CD8-positive, alpha-beta memory T cell (primary cell): Measurements from ENCODE around the gene C1orf35. TPM values are rescaled to one million over a fixed set of nuclear protein-coding genes. Genes with fewer than 3 reads are reported as not detected.
A peak's percentile ranks its signal among the peaks of the same experiment; 100 is the strongest.

ENCODE experiments used
- CTCF ChIA-PET: fragments of 350-600 bp; sonication (Branson Sonifier 250); formaldehyde crosslinking; loops from one replicate; lab custom pipeline; 2021; ENCODE audit warnings: antibody characterized with exemption; lab: Charles Lee
- POLR2A ChIA-PET: fragments of 350-600 bp; sonication (Branson Sonifier 250); formaldehyde crosslinking; loops from one replicate; lab custom pipeline; 2021; ENCODE audit warnings: antibody characterized with exemption; lab: Charles Lee
- DNase-seq, 5 donors: peaks; one replicate each; pipeline versions ENCODE4 v3.0.0 to v3.0.0-alpha.2; 2020 to 2022; ENCODE audit warnings: mixed read lengths in 1 of 5
- H3K27ac ChIP-seq: one replicate; pipeline ENCODE4 v1.7.0; 2013; ENCODE audit warnings: low read depth, mild to moderate bottlenecking, low read length, moderate library complexity
- H3K27me3 ChIP-seq: 2 replicates; pipeline ENCODE4 v1.7.0; 2013; ENCODE audit warnings: low read length, mild to moderate bottlenecking; ENCODE audit not compliant: insufficient read depth, poor library complexity, severe bottlenecking
- H3K36me3 ChIP-seq: 2 replicates; pipeline ENCODE4 v1.7.0; 2013; ENCODE audit warnings: mild to moderate bottlenecking, low read length, moderate library complexity; ENCODE audit not compliant: insufficient read depth
- H3K4me1 ChIP-seq: 2 replicates; pipeline ENCODE4 v1.7.0; 2013; ENCODE audit warnings: mild to moderate bottlenecking, low read length, moderate library complexity; ENCODE audit not compliant: insufficient read depth
- H3K4me3 ChIP-seq: 2 replicates; pipeline ENCODE4 v1.7.0; 2013; ENCODE audit warnings: mild to moderate bottlenecking, low read length
- H3K9me3 ChIP-seq: 2 replicates; pipeline ENCODE4 v1.7.0; 2013; ENCODE audit warnings: mild to moderate bottlenecking, low read length
- H3K27ac Mint-ChIP-seq, 8 donors: one replicate each; pipeline ENCODE4 v1.8.0; 2020 to 2021; ENCODE audit warnings: mixed read lengths in 8 of 8, mild to moderate bottlenecking in 6 of 8, inconsistent platforms in 3 of 8, moderate library complexity in 3 of 8
- H3K27me3 Mint-ChIP-seq, 2 donors: one replicate each; pipeline ENCODE4 v1.8.0; 2020 to 2021; ENCODE audit warnings: mixed read lengths in 2 of 2, mild to moderate bottlenecking in 1 of 2, moderate library complexity in 1 of 2
- H3K36me3 Mint-ChIP-seq, 3 donors: one replicate each; pipeline ENCODE4 v1.8.0; 2020 to 2021; ENCODE audit warnings: mixed read lengths in 3 of 3, inconsistent platforms in 1 of 3, mild to moderate bottlenecking in 1 of 3
- H3K4me1 Mint-ChIP-seq, 3 donors: one replicate each; pipeline ENCODE4 v1.8.0; 2020 to 2021; ENCODE audit warnings: mixed read lengths in 3 of 3, inconsistent platforms in 1 of 3, mild to moderate bottlenecking in 1 of 3
- H3K4me3 Mint-ChIP-seq, 7 donors: one replicate each; pipeline ENCODE4 v1.8.0; 2020 to 2021; ENCODE audit warnings: mixed read lengths in 7 of 7, mild to moderate bottlenecking in 6 of 7, moderate library complexity in 4 of 7, inconsistent platforms in 2 of 7
- H3K9me3 Mint-ChIP-seq, 5 donors: one replicate each; pipeline ENCODE4 v1.8.0; 2020 to 2022; ENCODE audit warnings: mixed read lengths in 5 of 5, mild to moderate bottlenecking in 3 of 5, moderate library complexity in 2 of 5, inconsistent platforms in 1 of 5
- polyA plus RNA-seq: library from polyadenylated mRNA; unstranded; fragments of 300-500 nt; fragmentation: Illumina TruSeq; gene quantifications from one replicate; pipeline ENCODE4 v1.2.3, GENCODE V29; 2021
- total RNA-seq, 2 experiments: library from RNA; stranded (reverse); gene quantifications; one replicate each; pipeline ENCODE4 v1.2.3, GENCODE V29; 2021

The C1orf35 gene
- total and polyA plus RNA-seq, 3 experiments from 2014 or later, result 21.4 to 29.2 (median 28.7) TPM

DNA sequence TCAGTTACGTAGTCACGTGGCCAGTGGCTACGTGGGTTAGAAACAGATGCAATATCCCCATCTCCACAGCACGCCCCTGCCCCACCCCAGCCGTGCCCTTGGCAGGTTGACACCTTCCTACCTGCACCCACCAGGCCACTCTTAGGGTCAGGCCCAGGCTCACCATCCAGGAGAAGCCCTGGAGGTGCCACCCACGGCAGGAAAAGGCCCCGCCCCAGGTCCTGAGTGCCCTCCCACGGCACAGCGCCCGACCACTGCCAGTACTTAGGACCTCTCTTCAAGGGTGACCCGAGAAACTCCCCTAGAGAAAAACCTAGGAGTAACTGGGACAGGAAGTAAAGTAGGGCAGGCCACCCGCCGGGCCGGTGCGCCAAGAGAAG is 1.5 kb downstream of the C1orf35 start:
- Mint-ChIP-seq H3K9me3 (no peaks in the 10 kb centered on the region), H3K4me1 (peaks cover 19 to 50% (median 22%) of the 10 kb centered on the region in 3 donors), H3K4me3 (peak overlapping the region; percentile 79 to 97 (median 84)), H3K36me3 (peaks cover 4 to 59% (median 4%) of the 10 kb centered on the region in 3 donors), H3K27ac (peak overlapping the region; percentile 88 to 99 (median 96)), H3K27me3 (peaks cover 0 to 2% of the 10 kb centered on the region in 2 donors)
- ChIA-PET POLR2A (interaction anchor here (0.5 to 2.7 kb wide), 4 partner anchors 12 to 1117 kb away, joined by 3 to 11 read pairs (median 3); partner anchors contain the start of gene ARF1), CTCF (interaction anchor here (0.7 to 1.2 kb wide), 3 partner anchors 17 to 65 kb away, joined by 3 to 5 read pairs (median 4); partner anchors contain the start of gene ARF1)
- H3K9me3 ChIP-seq, result no peaks in the 10 kb centered on the region
- peaks cover 18% of the 10 kb centered on the region for H3K4me1 ChIP-seq
- peaks cover 25% of the 10 kb centered on the region for H3K36me3 ChIP-seq
- H3K27me3 ChIP-seq, result no peaks in the 10 kb centered on the region
- H3K4me3 ChIP-seq, result peak overlapping the region; percentile 43
- DNase-seq, result peak in 2 of 5 donors; percentile 50 to 58
- H3K27ac ChIP-seq, result peak overlapping the region; percentile 85

DNA sequence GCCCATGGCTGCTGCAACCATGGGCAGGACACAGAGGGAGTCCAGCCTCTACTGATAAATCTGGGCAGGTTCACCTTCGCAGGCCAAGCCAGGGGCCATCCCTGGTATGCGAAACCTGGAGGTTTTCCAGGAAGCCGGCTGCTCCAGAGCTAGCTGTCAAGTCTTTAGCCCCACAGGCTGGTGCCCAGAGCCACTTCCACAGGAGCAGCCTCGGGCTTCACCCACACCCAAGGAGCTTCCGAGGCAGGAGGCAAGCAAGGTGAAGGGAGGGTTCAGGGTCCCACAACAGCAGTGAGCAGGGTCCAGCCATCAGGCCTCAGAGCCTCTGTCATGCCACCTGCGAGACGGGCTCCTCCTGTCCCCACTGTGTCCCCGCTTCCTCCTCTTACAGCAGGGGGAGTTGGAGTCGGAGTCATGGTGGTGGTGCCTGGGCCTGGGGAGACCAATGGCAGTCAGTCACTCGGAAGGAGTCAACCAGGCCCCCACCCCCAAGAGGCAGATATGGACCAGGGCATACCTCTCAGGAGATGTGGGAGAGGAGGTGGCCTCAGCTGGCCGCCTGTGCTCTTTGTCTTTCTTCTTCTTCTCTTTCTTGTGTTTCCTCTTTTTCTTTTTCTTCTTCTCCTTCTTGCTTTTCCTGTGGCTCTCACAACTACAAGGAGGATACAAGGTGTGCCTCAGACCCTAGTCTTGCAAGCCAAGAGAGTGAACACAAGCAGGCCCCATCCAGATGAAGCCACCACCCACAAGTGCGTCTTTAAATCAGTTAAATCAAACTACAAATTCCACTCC is 2.1 kb downstream of the C1orf35 start:
- peaks cover 0 to 2% of the 10 kb centered on the region in 2 donors for H3K27me3 Mint-ChIP-seq
- ChIA-PET CTCF (interaction anchor here (0.7 to 1.2 kb wide), 2 partner anchors 19 to 66 kb away, joined by 3 to 4 read pairs; partner anchors contain the start of gene ARF1), POLR2A (interaction anchor here (1.2 to 2.7 kb wide), 2 partner anchors 11 to 18 kb away, joined by 3 to 11 read pairs; partner anchors contain the start of gene ARF1)
- Histone ChIP-seq H3K4me3 (no peak overlapping the region), H3K27ac (peak overlapping the region; percentile 85), H3K4me1 (peaks cover 24% of the 10 kb centered on the region), H3K36me3 (peaks cover 20% of the 10 kb centered on the region), H3K27me3 (no peaks in the 10 kb centered on the region), H3K9me3 (no peaks in the 10 kb centered on the region)
- peak overlapping the region; percentile 79 to 97 (median 84) for H3K4me3 Mint-ChIP-seq
- peaks cover 21 to 56% (median 25%) of the 10 kb centered on the region in 3 donors for H3K4me1 Mint-ChIP-seq
- H3K9me3 Mint-ChIP-seq, result no peaks in the 10 kb centered on the region
- peaks cover 4 to 57% (median 4%) of the 10 kb centered on the region in 3 donors for H3K36me3 Mint-ChIP-seq
- H3K27ac Mint-ChIP-seq, result peak overlapping the region; percentile 88 to 99 (median 96)
- no peak for DNase-seq

DNA sequence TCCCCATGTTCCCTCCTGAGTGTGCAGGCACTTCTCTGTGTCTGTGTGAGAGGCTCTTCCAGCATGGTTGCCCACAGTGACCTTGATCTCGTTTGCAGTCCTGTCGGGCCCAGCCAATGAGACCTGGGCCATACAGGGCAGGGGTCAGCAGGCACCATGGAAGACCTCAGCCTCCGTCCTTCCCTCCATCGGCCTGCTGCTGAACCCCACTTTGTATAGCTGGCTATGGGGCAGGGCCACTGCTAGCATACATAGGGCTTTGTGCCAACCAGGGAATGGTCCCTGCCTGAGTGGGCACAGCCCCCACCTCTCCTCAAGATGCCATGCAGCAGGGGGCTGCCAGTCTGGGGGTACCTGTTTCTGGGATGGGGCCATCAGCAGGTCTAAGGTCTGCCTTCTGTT is 3.8 kb downstream of the C1orf35 start:
- H3K4me1 ChIP-seq, result peaks cover 32% of the 10 kb centered on the region
- peaks cover 4% of the 10 kb centered on the region for H3K9me3 ChIP-seq
- ChIA-PET POLR2A (no interaction called here), CTCF (interaction anchor here (1.0 kb wide), 1 partner anchor 15 kb away, joined by 4 read pairs; no protein-coding TSS in a partner anchor)
- H3K27ac ChIP-seq, result no peak overlapping the region
- no peaks in the 10 kb centered on the region for H3K27me3 ChIP-seq
- Mint-ChIP-seq H3K9me3 (peaks cover 0 to 9% (median 6%) of the 10 kb centered on the region in 5 donors), H3K27ac (peak overlapping the region in 4 of 8 donors; percentile 13 to 96 (median 68)), H3K36me3 (peaks cover 12 to 68% (median 13%) of the 10 kb centered on the region in 3 donors), H3K27me3 (peaks cover 0 to 2% of the 10 kb centered on the region in 2 donors), H3K4me3 (peak overlapping the region in 3 of 7 donors; percentile 18 to 56 (median 34)), H3K4me1 (peaks cover 32 to 69% (median 38%) of the 10 kb centered on the region in 3 donors)
- H3K36me3 ChIP-seq, result peaks cover 20% of the 10 kb centered on the region
- DNase-seq, result no peak
- H3K4me3 ChIP-seq, result no peak overlapping the region

DNA sequence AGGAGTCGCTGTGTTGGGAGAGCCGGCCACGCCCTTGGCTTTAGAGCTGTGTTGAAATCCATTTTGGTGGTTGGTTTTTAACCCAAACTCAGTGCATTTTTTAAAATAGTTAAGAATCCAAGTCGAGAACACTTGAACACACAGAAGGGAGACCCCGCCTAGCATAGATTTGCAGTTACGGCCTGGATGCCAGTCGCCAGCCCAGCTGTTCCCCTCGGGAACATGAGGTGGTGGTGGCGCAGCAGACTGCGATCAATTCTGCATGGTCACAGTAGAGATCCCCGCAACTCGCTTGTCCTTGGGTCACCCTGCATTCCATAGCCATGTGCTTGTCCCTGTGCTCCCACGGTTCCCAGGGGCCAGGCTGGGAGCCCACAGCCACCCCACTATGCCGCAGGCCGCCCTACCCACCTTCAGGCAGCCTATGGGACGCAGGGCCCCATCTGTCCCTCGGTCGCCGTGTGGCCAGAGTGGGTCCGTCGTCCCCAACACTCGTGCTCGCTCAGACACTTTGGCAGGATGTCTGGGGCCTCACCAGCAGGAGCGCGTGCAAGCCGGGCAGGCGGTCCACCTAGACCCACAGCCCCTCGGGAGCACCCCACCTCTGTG is 4.7 kb downstream of the C1orf35 start:
- peaks cover 20% of the 10 kb centered on the region for H3K36me3 ChIP-seq
- DNase-seq, result no peak
- H3K27ac Mint-ChIP-seq, result peak overlapping the region in 5 of 8 donors; percentile 54 to 91 (median 74)

DNA sequence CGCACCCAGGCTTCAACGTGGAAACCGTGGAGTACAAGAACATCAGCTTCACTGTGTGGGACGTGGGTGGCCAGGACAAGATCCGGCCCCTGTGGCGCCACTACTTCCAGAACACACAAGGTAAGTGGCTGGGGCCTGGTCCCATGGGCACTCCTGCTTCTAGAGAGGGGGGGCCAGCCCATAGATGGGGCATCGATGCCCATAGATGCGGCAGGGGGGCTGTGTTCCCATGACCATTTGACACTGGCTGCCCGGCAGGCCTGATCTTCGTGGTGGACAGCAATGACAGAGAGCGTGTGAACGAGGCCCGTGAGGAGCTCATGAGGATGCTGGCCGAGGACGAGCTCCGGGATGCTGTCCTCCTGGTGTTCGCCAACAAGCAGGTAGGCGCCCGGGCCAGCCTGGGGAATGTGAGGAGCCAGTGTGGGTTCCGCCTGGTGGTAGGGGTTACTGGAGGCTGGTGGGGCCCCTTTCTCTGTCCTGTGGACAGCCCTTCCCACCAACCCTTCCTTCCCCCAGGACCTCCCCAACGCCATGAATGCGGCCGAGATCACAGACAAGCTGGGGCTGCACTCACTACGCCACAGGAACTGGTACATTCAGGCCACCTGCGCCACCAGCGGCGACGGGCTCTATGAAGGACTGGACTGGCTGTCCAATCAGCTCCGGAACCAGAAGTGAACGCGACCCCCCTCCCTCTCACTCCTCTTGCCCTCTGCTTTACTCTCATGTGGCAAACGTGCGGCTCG is 5.6 kb downstream of the C1orf35 start:
- Histone ChIP-seq H3K27ac (no peak overlapping the region), H3K9me3 (peaks cover 7% of the 10 kb centered on the region), H3K36me3 (peaks cover 27% of the 10 kb centered on the region), H3K4me3 (no peak overlapping the region), H3K4me1 (peaks cover 25% of the 10 kb centered on the region), H3K27me3 (no peaks in the 10 kb centered on the region)
- DNase-seq, result no peak
- peaks cover 12 to 71% (median 16%) of the 10 kb centered on the region in 3 donors for H3K36me3 Mint-ChIP-seq
- no peak overlapping the region for H3K4me3 Mint-ChIP-seq
- H3K27me3 Mint-ChIP-seq, result peaks cover 0 to 2% of the 10 kb centered on the region in 2 donors
- CTCF ChIA-PET, result interaction anchor here (0.7 kb wide), 1 partner anchor 19 kb away, joined by 3 read pairs; no protein-coding TSS in a partner anchor
- peak overlapping the region in 3 of 8 donors; percentile 47 to 88 (median 80) for H3K27ac Mint-ChIP-seq
- POLR2A ChIA-PET, result interaction anchor here (1.0 kb wide), 1 partner anchor 8 kb away, joined by 3 read pairs; no protein-coding TSS in a partner anchor
- peaks cover 34 to 69% (median 39%) of the 10 kb centered on the region in 3 donors for H3K4me1 Mint-ChIP-seq
- peaks cover 0 to 9% (median 6%) of the 10 kb centered on the region in 5 donors for H3K9me3 Mint-ChIP-seq

More for the DNA sequence above, 4.7 kb downstream of the C1orf35 start:
- POLR2A ChIA-PET, result interaction anchor here (1.0 kb wide), 2 partner anchors 9 to 15 kb away, joined by 3 read pairs; no protein-coding TSS in a partner anchor
- Histone ChIP-seq H3K4me3 (no peak overlapping the region), H3K27ac (no peak overlapping the region), H3K27me3 (no peaks in the 10 kb centered on the region), H3K4me1 (peaks cover 23% of the 10 kb centered on the region), H3K9me3 (peaks cover 7% of the 10 kb centered on the region)
- Mint-ChIP-seq H3K27me3 (peaks cover 0 to 2% of the 10 kb centered on the region in 2 donors), H3K9me3 (peaks cover 0 to 9% (median 6%) of the 10 kb centered on the region in 5 donors), H3K4me1 (peaks cover 30 to 64% (median 35%) of the 10 kb centered on the region in 3 donors), H3K4me3 (peak overlapping the region in 1 of 7 donors; percentile 31), H3K36me3 (peaks cover 12 to 72% (median 16%) of the 10 kb centered on the region in 3 donors)
- CTCF ChIA-PET, result interaction anchor here (1.0 kb wide), 1 partner anchor 15 kb away, joined by 4 read pairs; no protein-coding TSS in a partner anchor

DNA sequence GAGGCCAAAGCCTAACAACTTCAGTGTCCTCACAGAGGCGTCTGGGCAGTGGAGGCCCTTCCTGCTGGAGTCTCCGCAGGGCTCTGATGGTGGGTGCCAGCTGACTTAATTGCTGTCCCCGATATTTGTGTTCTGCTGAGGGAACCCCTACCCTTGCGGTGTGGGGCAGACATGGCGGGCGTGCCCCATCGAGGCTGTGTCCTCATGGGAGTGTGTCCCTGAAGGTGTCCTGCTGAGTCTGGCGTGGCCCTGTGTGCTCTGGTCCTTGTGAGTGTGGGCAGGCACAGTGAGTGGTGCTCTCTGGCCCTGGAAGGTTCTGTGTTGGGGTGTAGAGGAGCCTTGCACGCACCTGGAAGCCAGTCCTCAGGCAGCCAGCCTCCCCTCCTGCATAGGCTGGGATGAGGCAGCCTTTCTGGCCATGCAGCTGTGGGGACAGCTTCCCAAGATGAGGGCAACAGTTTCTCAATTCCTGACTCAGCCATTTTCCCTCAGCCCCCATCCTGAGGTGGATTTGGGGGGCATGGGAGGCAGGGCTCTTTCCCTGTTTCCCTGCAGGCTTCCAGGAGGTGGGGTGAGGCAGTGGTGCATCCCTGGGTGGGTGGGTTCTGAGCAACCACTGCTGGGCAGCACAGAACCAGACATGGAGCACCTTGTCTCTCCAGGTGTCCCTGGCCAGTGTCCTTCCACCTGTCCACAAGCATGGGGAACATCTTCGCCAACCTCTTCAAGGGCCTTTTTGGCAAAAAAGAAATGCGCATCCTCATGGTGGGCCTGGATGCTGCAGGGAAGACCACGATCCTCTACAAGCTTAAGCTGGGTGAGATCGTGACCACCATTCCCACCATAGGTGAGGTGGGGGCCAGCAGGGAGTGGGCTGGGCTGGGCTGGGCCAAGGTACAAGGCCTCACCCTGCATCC is 6.5 kb downstream of the C1orf35 start:
- CTCF ChIA-PET, result no interaction called here

More for the DNA sequence above, 6.5 kb downstream of the C1orf35 start:
- no peak overlapping the region for H3K4me3 Mint-ChIP-seq
- Histone ChIP-seq H3K36me3 (peaks cover 31% of the 10 kb centered on the region), H3K4me3 (no peak overlapping the region), H3K9me3 (peaks cover 7% of the 10 kb centered on the region), H3K27ac (no peak overlapping the region), H3K27me3 (no peaks in the 10 kb centered on the region), H3K4me1 (peaks cover 29% of the 10 kb centered on the region)
- H3K27me3 Mint-ChIP-seq, result peaks cover 0 to 2% of the 10 kb centered on the region in 2 donors
- POLR2A ChIA-PET, result interaction anchor here (1.1 kb wide), 1 partner anchor 15 kb away, joined by 3 read pairs; no protein-coding TSS in a partner anchor
- H3K36me3 Mint-ChIP-seq, result peaks cover 12 to 75% (median 16%) of the 10 kb centered on the region in 3 donors
- no peak for DNase-seq
- peaks cover 0 to 9% (median 6%) of the 10 kb centered on the region in 5 donors for H3K9me3 Mint-ChIP-seq
- peak overlapping the region in 4 of 8 donors; percentile 46 to 88 (median 48) for H3K27ac Mint-ChIP-seq
- H3K4me1 Mint-ChIP-seq, result peaks cover 41 to 72% (median 46%) of the 10 kb centered on the region in 3 donors
